ENCODE data around the gene ZNF267. TPM values are rescaled to one million over a fixed set of nuclear protein-coding genes. Genes with fewer than 3 reads are reported as not detected.

Gene ZNF267
- total RNA-seq, 1 donor from 2014 or later, result 17.0 TPM

- no peak for TF ChIP-seq CTCF (IDR thresholded peaks at IDR 0.05)
- Histone ChIP-seq H3K9me3 (no peaks in the 10 kb centered on the region), H3K27me3 (no peaks in the 10 kb centered on the region), H3K36me3 (no peaks in the 10 kb centered on the region), H3K4me1 (peaks cover 35% of the 10 kb centered on the region), H3K27ac (peak overlapping the region; percentile 95), H3K4me3 (peak overlapping the region; percentile 98)
- no peak for DNase-seq
- ATAC-seq, result no peak
- intact Hi-C loops (cut with DNase I), result no loop called here
Observed at GRCh38 chr16:31875112-31875803, 1.7 kb downstream of the ZNF267 start.

- intact Hi-C loops (cut with DNase I), result no loop called here
- Histone ChIP-seq H3K9me3 (no peaks in the 10 kb centered on the region), H3K36me3 (no peaks in the 10 kb centered on the region), H3K27ac (no peak overlapping the region), H3K4me1 (peaks cover 43% of the 10 kb centered on the region), H3K4me3 (no peak overlapping the region), H3K27me3 (no peaks in the 10 kb centered on the region)
- DNase-seq, result no peak
- no peak for TF ChIP-seq CTCF (IDR thresholded peaks at IDR 0.05)
- no peak for ATAC-seq
Observed at GRCh38 chr16:31875928-31876547, 2.4 kb downstream of the ZNF267 start.

GRCh38 chr16:31876951-31877828 is 3.6 kb downstream of the ZNF267 start:
- DNase-seq (no peak), ATAC-seq (no peak)
- intact Hi-C loops (cut with DNase I), result no loop called here
- Histone ChIP-seq H3K27me3 (no peaks in the 10 kb centered on the region), H3K9me3 (no peaks in the 10 kb centered on the region), H3K27ac (no peak overlapping the region), H3K4me1 (peaks cover 46% of the 10 kb centered on the region), H3K4me3 (no peak overlapping the region), H3K36me3 (no peaks in the 10 kb centered on the region)
- no peak for TF ChIP-seq CTCF (IDR thresholded peaks at IDR 0.05)

- no peaks in the 10 kb centered on the region for H3K36me3 ChIP-seq
- no peak overlapping the region for H3K27ac ChIP-seq
- intact Hi-C loops (cut with DNase I), result no loop called here
- no peaks in the 10 kb centered on the region for H3K27me3 ChIP-seq
- H3K4me3 ChIP-seq, result no peak overlapping the region
- DNase-seq (no peak), ATAC-seq (no peak)
- no peak for TF ChIP-seq CTCF (IDR thresholded peaks at IDR 0.05)
- peaks cover 46% of the 10 kb centered on the region for H3K4me1 ChIP-seq
- no peaks in the 10 kb centered on the region for H3K9me3 ChIP-seq
Observed at GRCh38 chr16:31877876-31878642, 4.5 kb downstream of the ZNF267 start.

GRCh38 chr16:31879937-31880321 is 6.3 kb downstream of the ZNF267 start:
- H3K36me3 ChIP-seq, result peaks cover 7% of the 10 kb centered on the region
- peaks cover 42% of the 10 kb centered on the region for H3K4me1 ChIP-seq
- no peaks in the 10 kb centered on the region for H3K9me3 ChIP-seq
- H3K4me3 ChIP-seq, result no peak overlapping the region
- no peaks in the 10 kb centered on the region for H3K27me3 ChIP-seq
- DNase-seq, result no peak
- intact Hi-C loops (cut with DNase I), result no loop called here
- ATAC-seq, result no peak
- no peak for TF ChIP-seq CTCF (IDR thresholded peaks at IDR 0.05)
- H3K27ac ChIP-seq, result peak overlapping the region; percentile 39

Data from upper lobe of right lung (tissue), 1 donor.